Activated CD8-positive, alpha-beta memory T cell treated with anti-CD3 and anti-CD28 coated beads, Interleukin-2, amount 50 U/mL, for 1 hour (primary cell): ENCODE results near the gene ST6GALNAC5.
"Not testable (repeated sequence)": the region's sequence is repeated elsewhere in the genome, so short reads cannot be mapped to it uniquely, and the experiment has no call there.

Experiments used
- DNase-seq: peaks from one replicate; pipeline ENCODE4 v3.0.0-alpha.2; 2020; ENCODE audit errors: extremely low read depth

The ST6GALNAC5 gene

GRCh38 chr1:76867342-76868130 lies at the start of gene ST6GALNAC5:
Gene ST6GALNAC5 (plus strand): TSS chr1:76867480.
- DNase-seq, result no peak

GRCh38 chr1:76820028-76820427 lies 47.3 kb upstream of the ST6GALNAC5 start:
- no peak for DNase-seq

- not testable (repeated sequence) for DNase-seq
These were observed 44.3 kb upstream of the ST6GALNAC5 start for GRCh38 chr1:76822961-76823360.

- no peak for DNase-seq
These were observed 43.2 kb upstream of the ST6GALNAC5 start for GRCh38 chr1:76824106-76824505.

- no peak for DNase-seq
These were observed 41.0 kb upstream of the ST6GALNAC5 start for GRCh38 chr1:76826072-76826845.

- no peak for DNase-seq
These were observed 40.2 kb upstream of the ST6GALNAC5 start for GRCh38 chr1:76827066-76827465.

- no peak for DNase-seq
These were observed 36.9 kb upstream of the ST6GALNAC5 start for GRCh38 chr1:76830373-76830772.

- no peak for DNase-seq
These were observed 34.8 kb upstream of the ST6GALNAC5 start for GRCh38 chr1:76832521-76832920.

GRCh38 chr1:76833151-76833550 lies 34.1 kb upstream of the ST6GALNAC5 start:
- no peak for DNase-seq

- no peak for DNase-seq
These were observed 33.4 kb upstream of the ST6GALNAC5 start for GRCh38 chr1:76833856-76834255.

- DNase-seq, result no peak
These were observed 32.1 kb upstream of the ST6GALNAC5 start for GRCh38 chr1:76835203-76835602.

- no peak for DNase-seq
These were observed 27.0 kb upstream of the ST6GALNAC5 start for GRCh38 chr1:76840278-76840677.

- no peak for DNase-seq
These were observed 25.8 kb upstream of the ST6GALNAC5 start for GRCh38 chr1:76841460-76841859.

- DNase-seq, result no peak
These were observed 23.3 kb upstream of the ST6GALNAC5 start for GRCh38 chr1:76843821-76844464.

GRCh38 chr1:76854255-76854654 lies 13.0 kb upstream of the ST6GALNAC5 start:
- no peak for DNase-seq

- no peak for DNase-seq
These were observed 11.2 kb upstream of the ST6GALNAC5 start for GRCh38 chr1:76856104-76856503.

GRCh38 chr1:76857138-76857537 lies 10.1 kb upstream of the ST6GALNAC5 start:
- DNase-seq, result no peak

- no peak for DNase-seq
These were observed 9.3 kb upstream of the ST6GALNAC5 start for GRCh38 chr1:76857973-76858372.

- no peak for DNase-seq
These were observed 6.1 kb upstream of the ST6GALNAC5 start for GRCh38 chr1:76861149-76861548.

GRCh38 chr1:76862447-76862846 lies 4.8 kb upstream of the ST6GALNAC5 start:
- no peak for DNase-seq

- no peak for DNase-seq
These were observed 2.9 kb upstream of the ST6GALNAC5 start for GRCh38 chr1:76864383-76864782.

- DNase-seq, result no peak
These were observed 1.5 kb upstream of the ST6GALNAC5 start for GRCh38 chr1:76865696-76866286.
